Mucosa of rectum (tissue), 2 donors: Measurements from ENCODE around the gene ZNF653.

ENCODE experiments used
- H3K27ac ChIP-seq, 2 donors: one replicate each; pipeline ENCODE4 v1.7.0; 2013; ENCODE audit warnings: inconsistent platforms in 2 of 2, low read depth in 2 of 2, low read length in 2 of 2
- H3K27me3 ChIP-seq, 2 donors: one replicate each; pipeline ENCODE4 v1.7.0; 2013; ENCODE audit warnings: low read length in 2 of 2; ENCODE audit not compliant: control insufficient read depth in 2 of 2, insufficient read depth in 2 of 2
- H3K36me3 ChIP-seq, 2 donors: one replicate each; pipeline ENCODE4 v1.7.0; 2013; ENCODE audit warnings: low read length in 2 of 2; ENCODE audit not compliant: control insufficient read depth in 2 of 2, insufficient read depth in 2 of 2
- H3K4me1 ChIP-seq, 2 donors: one replicate each; pipeline ENCODE4 v1.7.0; 2013; ENCODE audit warnings: low read length in 2 of 2, mild to moderate bottlenecking in 1 of 2; ENCODE audit not compliant: control insufficient read depth in 2 of 2, insufficient read depth in 2 of 2
- H3K4me3 ChIP-seq, 2 donors: one replicate each; pipeline ENCODE4 v1.7.0; 2013; ENCODE audit warnings: low read length in 2 of 2
- H3K9ac ChIP-seq, 2 donors: one replicate each; pipeline ENCODE4 v1.7.0; 2013; ENCODE audit warnings: low read length in 2 of 2, low read depth in 1 of 2, mild to moderate bottlenecking in 1 of 2
- H3K9me3 ChIP-seq, 2 donors: one replicate each; pipeline ENCODE4 v1.7.0; 2013; ENCODE audit warnings: low read length in 2 of 2; ENCODE audit not compliant: control insufficient read depth in 2 of 2
- donor health status: healthy.
- donor health status: Normal muscosa, but diverticular disease.

ZNF653 gene

DNA sequence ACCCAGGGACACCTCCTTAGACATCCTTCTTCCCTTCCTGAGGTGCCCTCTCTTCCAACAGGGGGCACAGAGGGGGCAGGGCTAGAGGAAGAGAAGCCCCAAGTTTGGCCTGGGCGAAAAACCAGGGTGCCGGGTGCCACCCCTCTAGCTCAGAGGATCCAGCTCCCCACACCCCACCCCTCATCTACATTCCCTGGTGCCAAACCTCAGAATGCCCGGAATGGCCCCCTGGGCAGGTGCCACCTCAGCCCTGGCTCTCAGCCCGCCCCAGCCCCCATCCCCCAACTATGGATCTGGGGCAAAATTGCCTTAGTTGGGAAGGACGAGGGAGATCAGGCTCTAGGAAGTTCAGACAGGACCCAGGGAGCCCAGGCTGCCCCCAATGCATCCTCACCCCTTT is 35.0 kb upstream of the ZNF653 start:
- Histone ChIP-seq H3K4me3 (no peak overlapping the region), H3K27me3 (peaks cover 5 to 15% of the 10 kb centered on the region in 2 donors), H3K27ac (peak overlapping the region; percentile 25 to 65), H3K9ac (no peak overlapping the region), H3K9me3 (no peaks in the 10 kb centered on the region), H3K4me1 (peaks cover 0 to 8% of the 10 kb centered on the region in 2 donors), H3K36me3 (no peaks in the 10 kb centered on the region)

DNA sequence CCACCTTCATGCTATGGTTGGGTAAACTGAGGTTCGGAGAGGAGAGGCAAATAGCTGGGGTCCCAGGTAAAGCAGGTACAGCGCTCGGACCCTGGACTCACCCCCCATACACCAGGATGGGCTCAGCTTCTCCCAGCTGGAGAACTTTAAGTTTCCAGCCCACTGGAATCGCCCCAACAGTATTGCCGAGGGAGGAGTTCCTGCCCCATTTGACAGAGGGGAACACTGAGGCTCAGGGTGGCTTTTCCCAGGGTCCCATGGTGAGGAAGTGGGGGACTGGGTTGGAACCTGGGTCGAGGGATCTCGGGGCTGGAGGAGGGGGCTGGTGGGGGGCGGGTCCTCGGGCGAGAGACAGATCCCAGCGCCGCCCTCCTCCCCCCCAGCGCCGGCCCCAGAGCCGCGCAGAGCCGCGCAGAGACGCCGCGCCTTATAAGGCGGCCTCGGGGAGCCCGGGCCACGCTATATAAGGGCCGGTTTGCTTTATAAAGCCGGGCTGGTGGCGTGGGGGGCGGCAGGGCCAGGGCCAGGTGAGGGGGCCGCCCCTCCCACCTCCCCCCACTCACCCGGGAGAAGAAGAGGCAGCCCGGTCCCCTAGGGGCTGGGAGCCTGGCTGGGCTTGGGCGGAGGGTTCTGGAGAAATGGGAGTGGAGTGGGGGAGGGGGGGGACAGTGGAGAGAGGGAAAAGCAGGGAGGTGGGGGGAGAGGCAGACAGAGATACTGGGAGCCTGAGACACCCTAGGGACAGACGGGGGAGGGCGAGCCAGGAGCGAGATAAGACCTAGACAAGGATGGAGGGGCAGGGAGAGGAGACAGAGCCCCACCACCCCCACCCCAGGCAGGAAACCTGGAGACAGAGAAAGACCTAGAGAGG is 34.1 kb upstream of the ZNF653 start:
- peak overlapping the region; percentile 71 to 76 for H3K27ac ChIP-seq
- H3K9ac ChIP-seq = peak overlapping the region; percentile 38 to 63
- no peaks in the 10 kb centered on the region for H3K36me3 ChIP-seq
- peaks cover 0 to 8% of the 10 kb centered on the region in 2 donors for H3K4me1 ChIP-seq
- no peaks in the 10 kb centered on the region for H3K9me3 ChIP-seq
- peak overlapping the region; percentile 12 to 65 for H3K4me3 ChIP-seq
- H3K27me3 ChIP-seq = peaks cover 5 to 15% of the 10 kb centered on the region in 2 donors

DNA sequence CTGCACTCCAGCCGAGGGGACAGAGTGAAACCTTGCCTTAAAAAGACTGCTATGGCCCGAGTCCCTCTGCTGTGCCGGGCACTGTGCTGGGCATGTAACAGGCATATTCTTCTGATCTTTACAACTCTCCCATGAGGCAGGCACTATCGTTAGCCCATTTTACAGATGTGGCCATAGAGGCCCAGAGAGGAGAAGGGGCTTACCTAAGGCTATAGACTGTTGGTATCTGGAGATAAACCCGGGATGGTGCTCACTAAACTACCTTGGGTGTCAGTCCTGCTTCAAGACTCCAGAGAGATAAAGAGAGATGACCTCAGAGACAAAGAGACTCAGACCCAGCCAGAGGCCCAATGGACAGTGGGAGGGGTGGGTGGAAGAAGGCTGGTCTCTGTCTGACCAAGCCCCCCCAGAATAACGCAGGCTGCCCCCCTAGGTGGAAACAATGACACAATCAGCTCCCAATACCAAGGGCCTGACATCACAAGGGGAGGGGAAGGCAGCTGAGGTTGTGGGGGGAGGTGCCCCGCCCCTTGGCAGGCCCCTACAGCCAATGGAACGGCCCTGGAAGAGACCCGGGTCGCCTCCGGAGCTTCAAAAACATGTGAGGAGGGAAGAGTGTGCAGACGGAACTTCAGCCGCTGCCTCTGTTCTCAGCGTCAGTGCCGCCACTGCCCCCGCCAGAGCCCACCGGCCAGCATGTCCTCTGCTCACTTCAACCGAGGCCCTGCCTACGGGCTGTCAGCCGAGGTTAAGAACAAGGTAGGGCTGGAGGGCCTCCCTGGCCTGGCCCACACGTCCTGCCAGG is 32.8 kb upstream of the ZNF653 start, which contains the start of gene CNN1:
TSS of gene CNN1 (plus strand) at position 620 of the 805 bp plus-strand sequence. CDS start at position 697, 77 bp downstream.
- H3K9ac ChIP-seq = peak within 1 kb of the TSS; percentile 38 to 63
- H3K27me3 ChIP-seq = peaks cover 5 to 15% of the 10 kb centered on the region in 2 donors
- H3K36me3 ChIP-seq = no peaks in the 10 kb centered on the region
- no peaks in the 10 kb centered on the region for H3K9me3 ChIP-seq
- H3K27ac ChIP-seq = peak within 1 kb of the TSS; percentile 71 to 76
- peaks cover 0 to 8% of the 10 kb centered on the region in 2 donors for H3K4me1 ChIP-seq
- peak within 1 kb of the TSS; percentile 12 to 65 for H3K4me3 ChIP-seq

DNA sequence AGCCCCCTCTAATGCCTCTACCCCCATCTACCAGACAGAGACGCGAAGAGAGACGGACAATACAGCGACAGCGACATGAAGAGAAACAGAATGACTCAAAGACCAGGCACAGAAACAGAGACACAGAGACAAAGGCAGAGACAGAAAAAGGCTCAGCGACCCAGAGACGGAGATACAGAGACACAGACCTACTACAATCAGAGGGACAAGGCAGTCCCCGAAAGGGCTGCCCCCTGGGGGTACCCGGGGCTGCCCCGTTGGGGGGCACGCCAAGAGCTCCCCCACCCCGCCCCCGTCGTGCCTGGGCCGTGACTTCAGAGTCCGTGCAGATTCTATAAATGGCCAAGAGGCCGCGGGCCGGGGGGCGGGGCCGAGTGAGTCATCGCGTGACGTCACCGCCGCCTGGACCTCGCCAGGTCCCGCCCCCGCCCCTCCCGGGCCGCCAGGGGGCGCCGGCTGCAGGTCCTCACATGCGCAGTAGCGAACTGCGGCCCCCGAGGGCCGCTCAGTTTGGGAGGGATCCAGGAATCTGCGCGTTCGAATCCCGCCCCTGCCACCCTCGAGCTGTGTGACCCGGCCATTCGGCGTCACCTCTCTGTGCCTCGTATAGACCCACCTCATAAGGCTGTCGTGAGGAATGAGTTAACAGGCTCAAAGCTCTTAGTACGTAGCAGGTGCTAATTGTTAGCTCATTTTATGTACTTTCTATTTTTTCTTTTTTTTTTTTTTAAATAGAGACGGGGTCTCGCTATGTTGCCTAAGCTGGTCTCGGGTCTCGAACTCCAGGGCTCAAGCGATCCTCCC is 30.4 kb upstream of the ZNF653 start:
- Histone ChIP-seq H3K4me1 (peaks cover 0 to 8% of the 10 kb centered on the region in 2 donors), H3K9ac (peak overlapping the region; percentile 10 to 61)

DNA sequence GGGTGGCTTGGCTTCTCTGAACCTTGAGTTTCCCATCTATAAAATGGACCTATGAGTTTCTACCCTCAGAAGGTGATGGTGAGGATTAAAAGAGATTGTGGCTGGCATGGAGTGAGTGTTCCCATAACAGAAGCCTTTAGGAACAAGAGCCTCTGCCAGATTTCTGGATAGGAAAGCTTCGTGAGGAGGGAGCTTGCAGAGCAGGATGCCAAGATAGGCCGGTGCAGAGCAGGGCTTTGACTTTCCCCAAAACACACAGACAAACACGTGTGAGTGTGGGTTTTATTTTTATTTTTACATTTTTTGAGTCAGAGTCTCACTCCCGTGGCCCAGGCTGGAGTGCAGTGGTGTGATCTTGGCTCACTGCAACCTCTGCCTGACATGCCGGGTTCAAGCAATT is 29.3 kb upstream of the ZNF653 start:
- Histone ChIP-seq H3K9ac (no peak overlapping the region), H3K27ac (peak overlapping the region in 1 of 2 donors; percentile 30), H3K4me3 (no peak overlapping the region), H3K27me3 (peaks cover 5 to 11% of the 10 kb centered on the region in 2 donors), H3K4me1 (peaks cover 0 to 6% of the 10 kb centered on the region in 2 donors), H3K36me3 (no peaks in the 10 kb centered on the region), H3K9me3 (no peaks in the 10 kb centered on the region)

More for the DNA sequence above, 30.4 kb upstream of the ZNF653 start:
- Histone ChIP-seq H3K36me3 (no peaks in the 10 kb centered on the region), H3K9me3 (no peaks in the 10 kb centered on the region), H3K4me3 (peak overlapping the region; percentile 55 to 67), H3K27me3 (peaks cover 5 to 15% of the 10 kb centered on the region in 2 donors), H3K27ac (peak overlapping the region; percentile 30 to 78)

DNA sequence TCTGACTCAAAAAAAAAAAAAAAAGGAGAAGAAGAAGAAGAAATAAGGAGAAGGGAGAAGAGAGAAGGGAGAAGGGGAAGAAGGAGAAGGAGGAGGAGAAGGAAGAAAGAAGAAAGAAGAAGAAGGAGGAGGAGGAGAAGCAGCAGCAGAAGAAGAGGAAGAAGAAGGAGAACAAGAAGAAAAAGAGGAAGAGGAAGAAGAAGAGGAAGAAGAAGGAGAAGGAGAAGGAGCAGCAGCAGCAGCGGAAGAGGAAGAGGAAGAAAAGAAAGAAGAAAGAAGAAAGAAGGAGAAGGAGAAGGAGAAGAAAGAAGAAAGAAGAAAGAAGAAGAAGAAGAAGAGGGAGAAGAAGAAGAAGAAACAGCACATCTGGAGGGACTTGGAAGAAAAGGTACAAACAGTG is 28.9 kb upstream of the ZNF653 start:
- Histone ChIP-seq H3K4me3 (no peak overlapping the region), H3K9me3 (no peaks in the 10 kb centered on the region), H3K36me3 (no peaks in the 10 kb centered on the region), H3K9ac (no peak overlapping the region), H3K27me3 (peaks cover 5 to 11% of the 10 kb centered on the region in 2 donors), H3K4me1 (peaks cover 0 to 6% of the 10 kb centered on the region in 2 donors), H3K27ac (no peak overlapping the region)

DNA sequence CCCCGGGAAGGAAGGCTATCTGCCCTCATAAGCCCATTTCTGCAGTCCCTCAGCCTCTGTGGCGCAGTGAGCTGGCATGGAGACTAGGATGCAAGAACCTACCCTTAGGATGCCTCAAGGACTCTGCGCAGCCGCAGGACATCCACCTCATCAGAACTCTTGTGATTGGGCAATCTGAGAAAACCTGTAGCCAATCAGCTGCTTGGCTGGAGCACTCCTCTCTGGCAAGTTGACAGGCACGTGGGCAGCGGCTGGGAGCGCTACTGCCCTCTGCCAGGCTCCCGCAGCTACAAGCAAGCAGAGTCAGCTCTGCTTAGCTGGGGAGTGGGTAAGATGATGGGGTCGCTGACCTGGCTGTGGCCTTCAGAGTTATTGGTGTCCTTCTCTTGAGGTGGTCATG is 24.8 kb upstream of the ZNF653 start:
- Histone ChIP-seq H3K9ac (no peak overlapping the region), H3K9me3 (no peaks in the 10 kb centered on the region), H3K36me3 (peaks cover 0 to under 1% of the 10 kb centered on the region in 2 donors), H3K4me3 (no peak overlapping the region), H3K4me1 (peaks cover 6 to 10% of the 10 kb centered on the region in 2 donors), H3K27me3 (no peaks in the 10 kb centered on the region), H3K27ac (no peak overlapping the region)

DNA sequence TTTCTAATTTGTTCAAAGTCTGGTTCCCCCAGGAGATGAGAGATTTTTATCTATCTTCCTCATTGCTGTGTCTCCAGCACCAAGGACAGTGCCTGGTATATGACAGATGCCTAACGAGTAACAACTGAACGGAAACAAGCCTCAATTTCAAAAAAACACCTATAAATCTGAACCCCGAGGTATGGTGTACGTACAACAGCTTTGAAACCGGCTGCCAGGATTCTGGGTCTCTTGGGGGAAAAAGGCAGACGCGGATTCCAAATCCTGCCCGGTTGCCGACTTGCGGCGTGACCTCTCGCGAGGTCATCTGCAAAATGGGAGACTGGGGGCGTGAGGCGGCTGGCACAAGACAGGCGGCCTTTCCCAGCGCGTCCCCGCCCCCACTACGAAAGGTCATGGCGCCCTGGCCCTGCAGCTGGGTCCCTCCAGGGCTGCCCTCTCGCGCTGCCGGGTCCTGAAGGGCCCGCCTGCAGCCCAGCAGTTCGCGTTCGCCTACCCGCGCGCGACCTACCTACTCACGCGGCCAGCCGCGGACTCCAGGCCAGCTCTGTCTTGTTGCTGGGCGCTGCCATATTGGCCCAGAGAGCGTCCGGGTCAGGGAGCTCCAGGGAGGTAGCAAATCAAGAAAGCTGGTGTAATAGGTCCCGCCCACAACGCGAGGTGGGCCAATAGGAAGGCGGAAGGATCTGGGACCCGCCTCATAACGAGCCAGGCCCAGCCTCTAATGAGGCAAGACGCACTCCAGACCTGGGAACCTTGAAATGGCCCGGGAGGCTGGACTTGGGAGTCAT is 23.1 kb upstream of the ZNF653 start, which contains the start of gene ECSIT:
TSS of gene ECSIT (minus strand) at position 584 of the 791 bp plus-strand sequence. CDS start 9,964 bp downstream, outside the sequence.
- H3K9me3 ChIP-seq = no peaks in the 10 kb centered on the region
- H3K4me3 ChIP-seq = peak within 1 kb of the TSS; percentile 85 to 95
- H3K27ac ChIP-seq = peak within 1 kb of the TSS; percentile 94 to 95
- peaks cover 0 to 5% of the 10 kb centered on the region in 2 donors for H3K36me3 ChIP-seq
- H3K4me1 ChIP-seq = peaks cover 6 to 10% of the 10 kb centered on the region in 2 donors
- peak within 1 kb of the TSS; percentile 69 to 86 for H3K9ac ChIP-seq
- H3K27me3 ChIP-seq = no peaks in the 10 kb centered on the region

DNA sequence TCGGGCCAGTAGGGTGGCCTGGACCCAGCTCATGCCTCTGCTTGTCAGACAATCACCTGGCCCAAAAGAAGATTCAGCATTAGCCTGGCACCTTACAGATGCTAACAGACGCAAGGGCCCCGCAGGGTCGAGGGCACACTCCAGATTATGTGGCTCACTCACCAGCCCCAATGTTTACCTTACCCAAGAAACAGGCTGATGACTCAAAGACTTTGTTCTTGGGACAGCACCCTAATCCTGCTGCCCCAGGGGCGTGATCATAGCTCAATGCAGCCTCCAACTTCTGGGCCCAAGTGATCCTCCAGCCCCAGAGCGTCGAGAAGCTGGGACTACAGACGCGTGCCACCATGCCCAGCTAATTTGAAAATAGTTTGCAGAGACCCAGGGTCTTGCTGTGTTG is 13.5 kb upstream of the ZNF653 start:
- Histone ChIP-seq H3K4me3 (no peak overlapping the region), H3K36me3 (peaks cover 13 to 18% of the 10 kb centered on the region in 2 donors), H3K27ac (no peak overlapping the region), H3K9me3 (no peaks in the 10 kb centered on the region), H3K27me3 (no peaks in the 10 kb centered on the region), H3K9ac (no peak overlapping the region), H3K4me1 (no peaks in the 10 kb centered on the region)
